Ovary (tissue), 3 donors: ENCODE measurements around the gene TNFSF11.
"Not testable (repeated sequence)": the region's sequence is repeated elsewhere in the genome, so short reads cannot be mapped to it uniquely, and the experiment has no call there.

Source experiments
- EP300 ChIP-seq: sonication (generic); formaldehyde crosslinking; IDR thresholded peaks from one replicate; pipeline ENCODE4 v1.6.1; 2017; ENCODE audit warnings: antibody characterized with exemption
- TF ChIP-seq, protein P1 (sequence below), 3 donors: fragments of 450-650 bp in 2 of 3; fragments of 200-600 bp in 1 of 3; IDR thresholded peaks; one replicate each; pipeline versions ENCODE4 v1.5.1 to v1.8.0; 2016 to 2022; ENCODE audit warnings: antibody characterized with exemption in 3 of 3, mild to moderate bottlenecking in 1 of 3
- donor health status: DM: no; HTN: no; CAD: no.

DNA sequence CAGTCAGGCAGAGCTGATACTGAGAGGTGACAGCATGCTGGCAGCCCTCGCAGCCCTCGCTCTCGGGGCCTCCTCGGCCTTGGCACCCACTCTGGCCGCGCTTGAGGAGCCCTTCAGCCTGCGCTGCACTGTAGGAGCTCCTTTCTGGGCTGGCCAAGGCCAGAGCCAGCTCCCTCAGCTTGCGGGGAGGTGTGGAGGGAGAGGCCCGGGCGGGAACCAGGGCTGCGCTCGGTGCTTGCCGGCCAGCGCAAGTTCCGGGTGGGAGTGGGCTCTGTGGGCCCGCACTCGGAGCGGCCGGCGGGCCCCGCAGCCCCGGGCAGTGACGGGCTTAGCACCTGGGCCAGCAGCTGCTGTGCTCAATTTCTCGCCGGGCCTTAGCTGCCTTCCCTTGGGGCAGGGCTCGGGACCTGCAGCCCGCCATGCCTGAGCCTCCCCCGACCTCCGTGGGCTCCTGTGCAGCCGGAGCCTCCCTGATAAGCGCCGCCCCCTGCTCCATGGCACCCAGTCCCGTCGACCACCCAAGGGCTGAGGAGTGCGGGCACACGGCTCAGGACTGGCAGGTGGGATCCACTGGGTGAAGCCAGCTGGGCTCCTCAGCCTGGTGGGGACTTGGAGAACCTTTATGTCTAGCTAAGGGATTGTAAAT lies 14.3 kb upstream of the TNFSF11 start:
- TF ChIP-seq EP300 = not testable (repeated sequence)
- TF ChIP-seq, protein P1, sequence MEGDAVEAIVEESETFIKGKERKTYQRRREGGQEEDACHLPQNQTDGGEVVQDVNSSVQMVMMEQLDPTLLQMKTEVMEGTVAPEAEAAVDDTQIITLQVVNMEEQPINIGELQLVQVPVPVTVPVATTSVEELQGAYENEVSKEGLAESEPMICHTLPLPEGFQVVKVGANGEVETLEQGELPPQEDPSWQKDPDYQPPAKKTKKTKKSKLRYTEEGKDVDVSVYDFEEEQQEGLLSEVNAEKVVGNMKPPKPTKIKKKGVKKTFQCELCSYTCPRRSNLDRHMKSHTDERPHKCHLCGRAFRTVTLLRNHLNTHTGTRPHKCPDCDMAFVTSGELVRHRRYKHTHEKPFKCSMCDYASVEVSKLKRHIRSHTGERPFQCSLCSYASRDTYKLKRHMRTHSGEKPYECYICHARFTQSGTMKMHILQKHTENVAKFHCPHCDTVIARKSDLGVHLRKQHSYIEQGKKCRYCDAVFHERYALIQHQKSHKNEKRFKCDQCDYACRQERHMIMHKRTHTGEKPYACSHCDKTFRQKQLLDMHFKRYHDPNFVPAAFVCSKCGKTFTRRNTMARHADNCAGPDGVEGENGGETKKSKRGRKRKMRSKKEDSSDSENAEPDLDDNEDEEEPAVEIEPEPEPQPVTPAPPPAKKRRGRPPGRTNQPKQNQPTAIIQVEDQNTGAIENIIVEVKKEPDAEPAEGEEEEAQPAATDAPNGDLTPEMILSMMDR (IDR thresholded peaks at IDR 0.05) = not testable (repeated sequence)
